Kidney (tissue), 14 donors: ENCODE measurements around the gene DRICH1. TPM values are rescaled to one million over a fixed set of nuclear protein-coding genes. Genes with fewer than 3 reads are reported as not detected.
A peak's percentile ranks its signal among the peaks of the same experiment; 100 is the strongest.
"Not testable (repeated sequence)": the region's sequence is repeated elsewhere in the genome, so short reads cannot be mapped to it uniquely, and the experiment has no call there.

Experiments
- DNase-seq, 5 donors: peaks; one replicate each; pipeline ENCODE4 v3.0.0-alpha.2; 2013 to 2020
- FAIRE-seq: peaks from 2 replicates; lab custom pipeline; 2012; peaks lifted over from hg19 to GRCh38; lab: Jason Lieb, UNC
- H3K27ac ChIP-seq, 2 donors: one replicate each; pipeline ENCODE4 v1.7.0; 2013; ENCODE audit warnings: low read depth in 2 of 2, low read length in 2 of 2, inconsistent platforms in 1 of 2
- H3K27me3 ChIP-seq: one replicate; pipeline ENCODE4 v1.7.1; 2013; ENCODE audit warnings: low read length, inconsistent platforms; ENCODE audit not compliant: control insufficient read depth, insufficient read depth
- H3K36me3 ChIP-seq, 3 donors: one replicate each; pipeline versions ENCODE4 v1.7.0 to v1.7.1; 2013; ENCODE audit warnings: low read length in 3 of 3, control low read depth in 1 of 3, inconsistent platforms in 1 of 3; ENCODE audit not compliant: insufficient read depth in 3 of 3, control insufficient read depth in 2 of 3
- H3K4me1 ChIP-seq, 3 donors: one replicate each; pipeline versions ENCODE4 v1.7.0 to v1.7.1; 2013; ENCODE audit warnings: low read length in 3 of 3, inconsistent platforms in 1 of 3, low read depth in 1 of 3; ENCODE audit not compliant: control insufficient read depth in 2 of 3, insufficient read depth in 2 of 3
- H3K4me3 ChIP-seq, 3 donors: one replicate each; pipeline versions ENCODE4 v1.7.0 to v1.8.1; 2013; ENCODE audit warnings: low read length in 3 of 3, control low read depth in 1 of 3, inconsistent platforms in 1 of 3
- H3K9ac ChIP-seq, 3 donors: one replicate each; pipeline versions ENCODE4 v1.7.0 to v1.7.1; 2013; ENCODE audit warnings: low read length in 3 of 3, control low read depth in 1 of 3, inconsistent platforms in 1 of 3
- H3K9me3 ChIP-seq, 3 donors: one replicate each; pipeline versions ENCODE4 v1.7.0 to v1.7.1; 2013; ENCODE audit warnings: low read length in 3 of 3, control low read depth in 1 of 3, inconsistent platforms in 1 of 3; ENCODE audit not compliant: control insufficient read depth in 2 of 3, insufficient read depth in 1 of 3
- CTCF ChIP-seq: IDR thresholded peaks from 3 replicates; pipeline ENCODE4 v1.5.1; 2012; ENCODE audit warnings: mild to moderate bottlenecking, moderate library complexity, borderline replicate concordance; ENCODE audit not compliant: insufficient read depth; ENCODE audit errors: extremely low read depth
- intact Hi-C: fragments of 100-400 bp; cut with DNase I; formaldehyde crosslinking; loops from one replicate; pipeline ENCODE4 v1.11.1; 2022
- polyA plus RNA-seq: library from polyadenylated mRNA; stranded (reverse); fragments of 350-450 nt; fragmentation: Illumina TruSeq; extraction: RNeasy Lipid Tissue Mini Kit (QIAGEN cat#74804); gene quantifications from one replicate; pipeline ENCODE4 v1.2.3, GENCODE V29; 2014; ENCODE audit warnings: low read depth, low replicate concordance; ENCODE audit not compliant: insufficient read depth
- total RNA-seq: library from RNA; stranded (reverse); fragmentation: NEBNext Ultra II Directional; extraction: Animal tissue kit (Norgen Biotek cat#: 25700); gene quantifications from one replicate; pipeline ENCODE4 v1.2.1, GENCODE V29; 2021
- donor health status: control.
- donor health status: control.
- donor health status: control.
- donor health status: control.
- donor health status: control.
- donor health status: DM: yes; HTN: yes; CAD: no.
- donor health status: Normal renal cell carcinoma (clear cell type).

The DRICH1 gene
- total and polyA plus RNA-seq, 2 donors from 2014 or later, result 1.1 to 1.3 TPM

- DNase-seq (peak in 1 of 5 donors; percentile 60), FAIRE-seq (no peak)
- Histone ChIP-seq H3K36me3 (no peaks in the 10 kb centered on the region), H3K4me1 (no peaks in the 10 kb centered on the region), H3K9ac (no peak overlapping the region), H3K27me3 (no peaks in the 10 kb centered on the region), H3K9me3 (no peaks in the 10 kb centered on the region), H3K27ac (no peak overlapping the region), H3K4me3 (no peak overlapping the region)
- TF ChIP-seq CTCF, result no peak
- intact Hi-C loops, result no loop called here
These were observed 57.2 kb downstream of the DRICH1 start for GRCh38 chr22:23574877-23575276.

- peak in 1 of 5 donors; percentile 43 for DNase-seq
- no peak for TF ChIP-seq CTCF
- intact Hi-C loops, result no loop called here
These were observed 57.7 kb downstream of the DRICH1 start for GRCh38 chr22:23574371-23574811.

GRCh38 chr22:23573701-23574235 is 58.4 kb downstream of the DRICH1 start:
- FAIRE-seq, H3K36me3 ChIP-seq, H3K27ac ChIP-seq, intact Hi-C loops, H3K4me1 ChIP-seq, H3K27me3 ChIP-seq, H3K9ac ChIP-seq, H3K9me3 ChIP-seq, H3K4me3 ChIP-seq: not testable (repeated sequence)
- DNase-seq, result peak in 1 of 5 donors; percentile 33

More at GRCh38 chr22:23574371-23574811, 57.7 kb downstream of the DRICH1 start:
- no peaks in the 10 kb centered on the region for H3K27me3 ChIP-seq
- H3K27ac ChIP-seq, result no peak overlapping the region
- H3K4me3 ChIP-seq, result no peak overlapping the region
- no peak overlapping the region for H3K9ac ChIP-seq
- no peaks in the 10 kb centered on the region for H3K4me1 ChIP-seq
- FAIRE-seq, result no peak
- H3K9me3 ChIP-seq, result no peaks in the 10 kb centered on the region
- H3K36me3 ChIP-seq, result no peaks in the 10 kb centered on the region

- H3K4me1 ChIP-seq, H3K27ac ChIP-seq, H3K36me3 ChIP-seq, H3K27me3 ChIP-seq, intact Hi-C loops, H3K4me3 ChIP-seq, FAIRE-seq, H3K9me3 ChIP-seq, H3K9ac ChIP-seq: not testable (repeated sequence)
- DNase-seq, result peak in 1 of 5 donors; percentile 29
These were observed 59.0 kb downstream of the DRICH1 start for GRCh38 chr22:23573106-23573505.
